ENCODE results near the gene BICD2.

DNA sequence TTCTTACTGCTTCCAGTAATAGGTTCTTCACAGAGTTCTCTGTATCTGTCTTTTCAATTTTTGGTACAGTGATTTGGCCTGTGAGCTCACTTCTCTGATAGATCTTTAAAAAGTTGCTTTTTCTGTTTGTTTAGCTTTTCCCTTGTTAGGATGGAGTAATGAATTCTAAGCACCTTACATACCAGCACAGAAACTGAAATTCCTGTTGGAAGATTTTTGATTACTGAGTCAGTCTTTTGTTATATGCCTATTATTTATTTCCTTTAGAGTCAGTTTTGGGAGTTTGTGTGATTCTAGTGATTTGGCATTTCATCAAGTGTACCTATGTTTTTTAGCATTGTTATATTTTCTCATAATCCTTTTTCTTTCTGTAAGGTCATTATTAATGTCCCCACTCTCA lies 57.1 kb downstream of the BICD2 start:
- TF ChIP-seq ZNF383 (CRISPR knock-in tag; IDR thresholded peaks at IDR 0.05; ENCODE audit: borderline replicate concordance) (no peak), ARNT (IDR thresholded peaks at IDR 0.05) (no peak), ZC3H4 (CRISPR knock-in tag; IDR thresholded peaks at IDR 0.05; ENCODE audit: borderline replicate concordance) (no peak), CCDC6 (CRISPR knock-in tag; IDR thresholded peaks at IDR 0.05) (no peak), DNMT1 (CRISPR knock-in tag; IDR thresholded peaks at IDR 0.05) (no peak), ELF4 (CRISPR knock-in tag; IDR thresholded peaks at IDR 0.05; ENCODE audit: borderline replicate concordance) (no peak), MAFK (conservative IDR thresholded peaks at IDR 0.05 in 1 of 2, IDR thresholded peaks at IDR 0.05 in 1 of 2; ENCODE audit: low read length in 2 of 2) (no peak), SP1 (IDR thresholded peaks at IDR 0.05) (no peak), SP1 (CRISPR knock-in tag; IDR thresholded peaks at IDR 0.05) (no peak), SMAD3 (CRISPR knock-in tag; IDR thresholded peaks at IDR 0.05) (no peak), NCOA5 (CRISPR knock-in tag; IDR thresholded peaks at IDR 0.05) (no peak), HNRNPK (IDR thresholded peaks at IDR 0.05; ENCODE audit: low read depth, low read length, poor library complexity, severe bottlenecking) (no peak)
- TF ChIP-seq, protein P1, sequence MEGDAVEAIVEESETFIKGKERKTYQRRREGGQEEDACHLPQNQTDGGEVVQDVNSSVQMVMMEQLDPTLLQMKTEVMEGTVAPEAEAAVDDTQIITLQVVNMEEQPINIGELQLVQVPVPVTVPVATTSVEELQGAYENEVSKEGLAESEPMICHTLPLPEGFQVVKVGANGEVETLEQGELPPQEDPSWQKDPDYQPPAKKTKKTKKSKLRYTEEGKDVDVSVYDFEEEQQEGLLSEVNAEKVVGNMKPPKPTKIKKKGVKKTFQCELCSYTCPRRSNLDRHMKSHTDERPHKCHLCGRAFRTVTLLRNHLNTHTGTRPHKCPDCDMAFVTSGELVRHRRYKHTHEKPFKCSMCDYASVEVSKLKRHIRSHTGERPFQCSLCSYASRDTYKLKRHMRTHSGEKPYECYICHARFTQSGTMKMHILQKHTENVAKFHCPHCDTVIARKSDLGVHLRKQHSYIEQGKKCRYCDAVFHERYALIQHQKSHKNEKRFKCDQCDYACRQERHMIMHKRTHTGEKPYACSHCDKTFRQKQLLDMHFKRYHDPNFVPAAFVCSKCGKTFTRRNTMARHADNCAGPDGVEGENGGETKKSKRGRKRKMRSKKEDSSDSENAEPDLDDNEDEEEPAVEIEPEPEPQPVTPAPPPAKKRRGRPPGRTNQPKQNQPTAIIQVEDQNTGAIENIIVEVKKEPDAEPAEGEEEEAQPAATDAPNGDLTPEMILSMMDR (CRISPR knock-in tag; IDR thresholded peaks at IDR 0.05): no peak
- TF ChIP-seq, protein P2, sequence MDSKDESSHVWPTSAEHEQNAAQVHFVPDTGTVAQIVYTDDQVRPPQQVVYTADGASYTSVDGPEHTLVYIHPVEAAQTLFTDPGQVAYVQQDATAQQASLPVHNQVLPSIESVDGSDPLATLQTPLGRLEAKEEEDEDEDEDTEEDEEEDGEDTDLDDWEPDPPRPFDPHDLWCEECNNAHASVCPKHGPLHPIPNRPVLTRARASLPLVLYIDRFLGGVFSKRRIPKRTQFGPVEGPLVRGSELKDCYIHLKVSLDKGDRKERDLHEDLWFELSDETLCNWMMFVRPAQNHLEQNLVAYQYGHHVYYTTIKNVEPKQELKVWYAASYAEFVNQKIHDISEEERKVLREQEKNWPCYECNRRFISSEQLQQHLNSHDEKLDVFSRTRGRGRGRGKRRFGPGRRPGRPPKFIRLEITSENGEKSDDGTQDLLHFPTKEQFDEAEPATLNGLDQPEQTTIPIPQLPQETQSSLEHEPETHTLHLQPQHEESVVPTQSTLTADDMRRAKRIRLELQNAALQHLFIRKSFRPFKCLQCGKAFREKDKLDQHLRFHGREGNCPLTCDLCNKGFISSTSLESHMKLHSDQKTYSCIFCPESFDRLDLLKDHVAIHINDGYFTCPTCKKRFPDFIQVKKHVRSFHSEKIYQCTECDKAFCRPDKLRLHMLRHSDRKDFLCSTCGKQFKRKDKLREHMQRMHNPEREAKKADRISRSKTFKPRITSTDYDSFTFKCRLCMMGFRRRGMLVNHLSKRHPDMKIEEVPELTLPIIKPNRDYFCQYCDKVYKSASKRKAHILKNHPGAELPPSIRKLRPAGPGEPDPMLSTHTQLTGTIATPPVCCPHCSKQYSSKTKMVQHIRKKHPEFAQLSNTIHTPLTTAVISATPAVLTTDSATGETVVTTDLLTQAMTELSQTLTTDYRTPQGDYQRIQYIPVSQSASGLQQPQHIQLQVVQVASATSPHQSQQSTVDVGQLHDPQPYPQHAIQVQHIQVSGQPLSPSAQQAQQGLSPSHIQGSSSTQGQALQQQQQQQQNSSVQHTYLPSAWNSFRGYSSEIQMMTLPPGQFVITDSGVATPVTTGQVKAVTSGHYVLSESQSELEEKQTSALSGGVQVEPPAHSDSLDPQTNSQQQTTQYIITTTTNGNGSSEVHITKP (CRISPR knock-in tag; IDR thresholded peaks at IDR 0.05; ENCODE audit: low read depth): no peak

Measured in HepG2 (cell line).